Measurements from ENCODE around the gene ALK.

Gene ALK

GRCh38 chr2:29787473-29788465 is 133.6 kb downstream of the ALK start:
- no peak for DNase-seq (ENCODE audit: low read depth)

GRCh38 chr2:29786361-29786760 is 135.0 kb downstream of the ALK start:
- no peak for DNase-seq (ENCODE audit: low read depth)

DNA sequence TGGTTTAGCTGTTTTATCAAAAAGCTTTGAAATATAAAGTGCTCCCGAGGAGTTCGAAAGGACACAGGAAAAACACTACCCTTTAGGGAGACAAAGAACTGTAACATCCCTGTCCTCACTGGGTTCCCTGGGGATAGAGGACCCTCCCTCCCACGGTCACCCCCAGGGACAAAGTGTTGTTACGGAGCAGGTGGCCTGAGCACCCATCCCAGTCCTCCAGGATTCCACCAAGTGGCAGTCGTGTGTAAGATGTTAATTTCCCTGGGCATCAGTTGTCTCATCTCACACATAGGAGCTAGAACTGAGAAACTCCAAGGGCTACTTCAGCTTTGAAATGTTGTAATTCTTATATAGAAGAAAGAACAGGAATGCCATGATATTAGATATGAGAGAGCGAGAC is 137.7 kb downstream of the ALK start:
- DNase-seq (ENCODE audit: low read depth): no peak

DNA sequence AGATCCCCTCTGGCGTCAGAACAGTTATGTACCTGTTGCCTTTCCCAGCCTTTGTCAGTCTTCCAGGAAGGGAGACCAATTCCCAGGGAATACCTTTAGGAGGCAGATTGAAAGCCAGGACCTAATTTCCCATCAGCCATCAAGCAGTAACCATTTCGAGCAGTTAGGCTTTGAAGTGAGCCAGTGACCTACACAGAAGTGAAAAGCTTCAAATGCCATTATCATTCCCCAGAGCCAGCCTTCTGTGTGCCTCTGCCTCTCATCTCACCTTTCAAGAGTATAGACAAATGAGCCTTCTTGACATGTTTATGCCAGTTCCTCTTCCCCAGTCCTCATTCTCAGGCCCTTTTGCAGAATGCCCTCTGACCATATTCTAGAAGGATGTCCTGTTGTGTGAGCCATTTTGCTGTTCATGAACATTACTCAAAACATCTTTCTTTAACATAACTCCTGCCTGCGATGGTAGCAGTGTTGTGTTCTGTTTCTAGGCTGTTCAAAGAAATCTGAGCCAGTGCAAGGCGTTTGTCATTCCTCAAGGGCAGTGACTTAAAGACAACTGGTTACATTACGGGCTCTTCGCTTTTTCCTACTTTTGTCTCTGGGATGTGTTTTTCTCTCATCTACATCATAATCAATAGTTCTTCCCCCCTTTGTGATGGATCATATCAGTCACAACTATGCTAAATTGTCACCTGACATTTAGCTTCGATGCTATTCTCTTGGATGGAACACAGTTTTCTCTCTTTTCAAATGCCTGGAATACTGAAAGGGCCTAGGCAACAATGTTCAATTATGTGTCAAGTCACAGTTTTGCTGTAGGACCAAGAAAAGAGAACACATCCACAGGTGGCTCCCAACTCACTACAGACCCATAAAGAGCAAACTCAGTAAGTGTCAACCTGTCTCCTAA is 138.6 kb downstream of the ALK start:
- DNase-seq (ENCODE audit: low read depth): no peak

GRCh38 chr2:29782087-29782486 is 139.3 kb downstream of the ALK start:
- DNase-seq (ENCODE audit: low read depth): no peak

GRCh38 chr2:29780906-29781305 is 140.5 kb downstream of the ALK start:
- DNase-seq (ENCODE audit: low read depth): no peak

DNA sequence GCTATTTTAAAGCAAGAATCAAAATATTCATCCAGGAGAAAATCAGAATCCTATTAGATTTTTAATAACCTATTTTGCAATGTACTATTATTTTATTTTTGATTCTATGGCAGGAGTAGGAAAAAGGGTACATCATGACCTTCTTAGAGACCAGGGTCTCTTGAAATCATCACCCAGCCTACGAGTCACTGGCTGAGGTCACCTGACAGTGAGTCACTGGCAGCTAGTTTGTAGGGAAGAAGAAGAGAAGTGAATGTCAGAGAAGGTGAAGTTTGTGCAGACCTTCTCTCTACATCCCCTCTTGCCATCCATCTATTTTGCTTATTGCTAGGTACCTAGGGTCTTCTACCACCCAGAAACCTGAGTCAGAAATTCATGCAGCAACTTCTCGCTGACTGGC is 144.2 kb downstream of the ALK start:
- DNase-seq (ENCODE audit: low read depth): peak; percentile 6

DNA sequence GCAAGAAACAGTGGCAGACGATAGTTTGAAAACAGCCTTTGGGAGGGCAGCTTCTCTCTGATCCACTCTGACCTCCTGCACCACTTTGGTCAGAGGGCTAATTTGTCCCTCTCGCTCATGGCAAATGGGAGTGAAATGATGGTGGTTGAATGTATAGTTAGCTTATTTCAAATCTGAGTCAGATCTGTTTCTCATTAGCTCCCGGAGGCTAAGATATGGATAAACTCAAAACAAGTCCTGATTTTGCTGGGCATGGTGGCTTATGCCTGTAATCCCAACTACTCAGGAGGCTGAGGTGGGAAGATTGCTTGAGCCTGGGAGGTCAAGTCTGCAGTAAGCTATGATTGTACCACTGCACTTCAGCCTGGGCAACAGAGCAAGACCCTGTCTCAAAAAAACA is 145.0 kb downstream of the ALK start:
- DNase-seq (ENCODE audit: low read depth): no peak

- DNase-seq (ENCODE audit: low read depth): no peak
Observed at GRCh38 chr2:29775937-29776336, 145.4 kb downstream of the ALK start.

GRCh38 chr2:29774624-29775023 is 146.8 kb downstream of the ALK start:
- DNase-seq (ENCODE audit: low read depth): no peak

GRCh38 chr2:29770846-29771245 is 150.5 kb downstream of the ALK start:
- no peak for DNase-seq (ENCODE audit: low read depth)

DNA sequence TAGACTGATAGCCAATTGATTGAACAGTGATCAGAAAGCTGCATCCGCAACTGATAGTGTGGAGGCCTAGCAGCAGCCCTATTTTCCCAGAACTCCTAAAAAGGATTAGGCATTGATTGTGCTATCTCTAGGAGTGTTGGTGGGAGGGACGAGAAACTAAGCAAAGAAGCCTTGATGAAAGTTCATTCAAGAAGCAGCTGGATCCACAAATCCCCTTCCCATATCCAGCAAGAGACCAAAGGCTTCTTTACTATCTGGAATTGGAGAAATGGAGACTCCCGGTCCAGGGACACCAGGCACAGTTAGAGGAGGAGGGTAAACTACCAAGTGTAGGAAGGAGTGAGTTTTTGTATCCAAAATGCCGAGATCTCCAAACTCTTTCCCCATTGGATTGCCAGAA is 151.5 kb downstream of the ALK start:
- DNase-seq (ENCODE audit: low read depth): no peak

GRCh38 chr2:29767606-29768335 is 153.6 kb downstream of the ALK start:
- DNase-seq (ENCODE audit: low read depth): no peak

- peak; percentile 49 for DNase-seq (ENCODE audit: low read depth)
Observed at GRCh38 chr2:29766191-29766590, 155.2 kb downstream of the ALK start.

DNA sequence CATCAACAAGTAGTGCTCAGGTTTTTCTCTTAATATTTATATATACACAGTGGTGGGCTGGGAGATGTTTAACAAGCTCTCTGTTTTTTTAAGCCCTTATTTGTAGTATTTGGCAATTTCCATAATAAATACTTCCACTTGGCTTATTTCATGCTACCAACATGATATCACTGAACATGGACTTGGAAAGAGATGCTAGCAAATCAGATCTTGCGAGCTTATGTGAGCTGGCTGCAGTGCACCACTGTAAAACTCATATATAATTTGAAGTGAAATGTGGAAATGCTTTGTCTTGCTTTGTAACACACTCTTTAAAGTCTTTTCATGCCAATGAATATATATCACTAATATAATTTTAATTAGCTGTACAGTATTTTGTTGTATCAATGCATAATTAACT is 155.7 kb downstream of the ALK start:
- DNase-seq (ENCODE audit: low read depth): no peak

- no peak for DNase-seq (ENCODE audit: low read depth)
Observed at GRCh38 chr2:29763371-29763770, 158.0 kb downstream of the ALK start.

DNA sequence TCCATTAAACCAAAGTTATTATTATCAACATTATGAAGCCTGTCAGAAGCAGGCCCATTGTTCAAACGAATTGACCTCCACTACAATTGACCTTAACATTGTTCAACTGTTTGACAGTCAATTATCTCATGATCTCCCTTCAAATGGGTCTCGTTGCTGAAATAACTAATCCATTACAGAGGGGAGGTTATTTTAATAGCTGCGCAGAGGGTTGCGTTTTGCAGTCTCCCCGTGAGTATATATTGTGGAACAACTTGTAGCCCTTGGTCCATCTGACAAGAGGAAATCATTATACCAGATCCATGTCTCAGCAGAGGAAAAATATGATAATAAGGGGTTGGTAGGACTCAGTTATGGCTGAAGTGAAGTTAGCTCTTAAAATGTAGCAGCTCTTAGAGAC is 159.1 kb downstream of the ALK start:
- no peak for DNase-seq (ENCODE audit: low read depth)

DNA sequence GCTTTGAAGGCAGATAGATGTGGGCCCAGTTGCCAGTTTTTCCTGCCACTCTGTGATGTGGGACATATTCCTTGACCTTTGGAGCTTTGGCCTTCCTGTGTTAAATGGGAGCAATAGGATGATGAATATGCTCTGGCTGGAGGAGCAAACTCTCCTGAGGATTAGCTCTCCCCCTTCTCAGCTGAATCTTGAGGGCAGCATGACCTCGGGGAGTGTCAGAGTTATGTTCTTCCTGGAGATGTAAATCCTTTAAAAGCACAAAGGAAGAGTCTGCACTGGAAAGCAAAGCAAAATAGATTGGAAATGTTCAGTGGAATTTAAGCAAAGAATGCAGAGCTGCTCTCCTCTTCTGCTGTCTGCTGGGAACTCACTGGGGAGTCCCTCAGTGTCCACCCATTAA is 160.1 kb downstream of the ALK start:
- no peak for DNase-seq (ENCODE audit: low read depth)

DNA sequence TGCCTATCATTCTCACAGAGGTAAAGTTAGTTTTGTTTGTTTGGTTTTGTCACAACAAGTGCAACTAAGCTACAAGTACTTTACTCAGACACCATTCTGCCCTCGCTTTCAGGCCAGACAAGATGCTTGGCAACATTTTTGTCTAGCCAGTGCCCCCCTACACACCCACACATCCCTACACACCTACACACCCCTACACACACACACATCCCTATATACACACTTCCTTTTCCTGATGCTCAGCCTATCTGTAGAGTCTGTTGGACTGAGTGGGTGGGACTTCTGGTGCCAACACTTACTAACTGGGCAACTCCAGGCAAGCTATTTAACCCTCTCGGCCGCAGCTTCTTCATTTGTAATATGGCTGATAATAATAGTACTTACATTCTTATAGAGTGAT is 161.4 kb downstream of the ALK start:
- DNase-seq (ENCODE audit: low read depth): no peak

DNA sequence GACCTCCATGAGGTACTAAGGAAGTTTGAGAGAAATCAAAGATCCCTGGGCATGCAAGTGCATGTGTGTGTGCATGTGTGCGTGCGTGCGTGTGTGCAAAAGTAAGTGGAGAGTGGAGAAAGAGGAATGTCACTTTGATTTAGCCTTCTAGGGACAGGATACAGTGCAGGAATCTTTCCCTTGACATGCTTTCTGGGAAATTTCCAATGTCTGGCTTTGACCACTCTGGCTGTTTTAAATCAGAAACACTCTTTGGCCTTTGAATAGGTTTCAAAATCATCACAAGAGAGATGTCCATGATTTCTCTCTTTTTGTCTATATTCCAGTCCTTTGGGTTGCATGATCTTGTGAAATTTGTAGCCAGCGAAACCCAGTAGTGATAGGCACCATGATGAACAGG is 162.0 kb downstream of the ALK start:
- no peak for DNase-seq (ENCODE audit: low read depth)

DNA sequence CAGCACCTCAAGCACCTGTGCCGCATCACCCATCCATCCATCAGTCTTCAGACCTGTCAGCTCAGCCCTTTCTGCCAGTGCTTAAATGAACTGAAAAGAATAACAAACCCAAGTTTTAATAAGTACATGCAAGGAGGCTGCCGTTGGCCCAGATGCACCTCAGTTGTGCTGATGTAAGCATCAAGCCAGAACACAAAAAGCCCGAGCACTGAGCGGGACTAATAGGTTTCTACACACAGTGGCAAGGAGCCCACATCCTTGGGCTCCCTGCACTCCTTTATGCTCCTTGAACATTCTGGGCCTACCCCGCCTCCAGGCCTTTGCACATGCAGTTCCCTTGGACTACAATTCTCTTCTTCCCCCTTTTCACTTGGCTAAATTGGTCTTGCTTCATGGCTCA is 165.6 kb downstream of the ALK start:
- DNase-seq (ENCODE audit: low read depth): no peak

DNA sequence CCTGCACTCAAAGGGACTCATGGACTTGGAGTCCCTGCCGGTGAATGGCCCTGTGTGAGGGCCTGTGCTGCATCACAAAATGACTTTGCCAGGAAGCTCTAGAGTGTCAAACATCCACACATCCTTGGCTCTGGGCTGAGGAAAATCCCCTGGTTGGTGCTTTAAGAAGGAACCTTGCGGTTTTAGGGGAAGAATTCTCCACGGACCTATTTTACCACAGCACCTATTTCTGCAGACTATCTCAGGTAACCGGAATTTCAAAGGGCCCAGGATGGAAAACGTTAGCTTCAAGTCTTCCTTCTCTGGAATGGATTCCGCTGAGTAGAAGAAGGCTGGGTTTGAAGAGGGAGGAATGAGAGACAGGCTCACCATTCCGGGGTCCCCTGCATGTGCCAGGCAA is 166.2 kb downstream of the ALK start:
- DNase-seq (ENCODE audit: low read depth): no peak
